SK-N-MC (cell line): ENCODE results near the gene POLR1G.

Experiments used
- DNase-seq: peaks from one replicate; pipeline ENCODE4 v3.0.0-alpha.2; 2011; ENCODE audit warnings: low read depth, low spot score
- H3K27ac ChIP-seq: fragments of 200-600 bp; sonication (generic); 2 replicates; pipeline ENCODE4 v1.5.1; 2016; ENCODE audit warnings: mixed run types
- H3K36me3 ChIP-seq: fragments of 200-600 bp; sonication (generic); 2 replicates; pipeline ENCODE4 v1.6.1; 2017; ENCODE audit warnings: antibody characterized with exemption, low read length, mixed read lengths; ENCODE audit not compliant: insufficient read depth
- H3K4me3 ChIP-seq: fragments of 200-600 bp; sonication (generic); 2 replicates; pipeline ENCODE4 v1.5.1; 2016
- H3K9ac ChIP-seq: fragments of 200-600 bp; sonication (generic); 2 replicates; pipeline ENCODE4 v1.8.0; 2017; ENCODE audit warnings: mixed run types, mixed read lengths; ENCODE audit not compliant: insufficient read length
- H3K9me3 ChIP-seq: fragments of 200-600 bp; sonication (generic); 2 replicates; pipeline ENCODE4 v1.6.1; 2017; ENCODE audit warnings: low read depth, mild to moderate bottlenecking, antibody characterized with exemption, low read length, moderate library complexity, mixed read lengths
- EZH2 ChIP-seq: fragments of 200-600 bp; sonication (generic); IDR thresholded peaks from one replicate; pipeline ENCODE4 v1.6.1; 2017; ENCODE audit warnings: antibody characterized with exemption
- FOXP2 ChIP-seq: optimal IDR thresholded peaks from 2 replicates; pipeline ENCODE3; 2011; ENCODE audit warnings: mild to moderate bottlenecking, moderate library complexity; ENCODE audit not compliant: insufficient read depth; ENCODE audit errors: extremely low read length, control extremely low read depth
- POLR2AphosphoS5 ChIP-seq: IDR thresholded peaks from 2 replicates; pipeline ENCODE4 v1.6.1; 2012; ENCODE audit warnings: mild to moderate bottlenecking, low read depth, low read length, borderline replicate concordance

The POLR1G gene

GRCh38 chr19:45368127-45368526, 38.3 kb upstream of the POLR1G start:
- Histone ChIP-seq H3K9me3 (no peaks in the 10 kb centered on the region), H3K27ac (no peak overlapping the region), H3K36me3 (no peaks in the 10 kb centered on the region; the same call in 1 of the 2 replicates), H3K9ac (no peak overlapping the region), H3K4me3 (no peak overlapping the region)
- TF ChIP-seq EZH2: no peak
- TF ChIP-seq POLR2AphosphoS5: no peak
- no peak for TF ChIP-seq FOXP2
- DNase-seq: no peak

GRCh38 chr19:45368737-45369340, 37.6 kb upstream of the POLR1G start:
- no peak for TF ChIP-seq EZH2
- no peak for TF ChIP-seq POLR2AphosphoS5
- no peak for TF ChIP-seq FOXP2
- Histone ChIP-seq H3K9me3 (no peaks in the 10 kb centered on the region), H3K9ac (no peak overlapping the region), H3K36me3 (no peaks in the 10 kb centered on the region; the same call in 1 of the 2 replicates), H3K27ac (no peak overlapping the region), H3K4me3 (no peak overlapping the region)
- no peak for DNase-seq

- Histone ChIP-seq H3K4me3 (peak within 1 kb of the TSS; percentile 86), H3K36me3 (no peaks in the 10 kb centered on the region; the same call in 1 of the 2 replicates), H3K27ac (peak within 1 kb of the TSS; percentile 85), H3K9ac (peak within 1 kb of the TSS; percentile 78), H3K9me3 (no peaks in the 10 kb centered on the region)
- TF ChIP-seq POLR2AphosphoS5 (peak; percentile 55; the same call in 1 of the 2 replicates), FOXP2 (no peak), EZH2 (no peak)
- peak; percentile 91 for DNase-seq
These were observed 35.8 kb upstream of the POLR1G start, which contains the start of gene ERCC2 for GRCh38 chr19:45370410-45371204. ERCC2 (minus strand) TSS chr19:45370573; CDS start chr19:45370540, 33 bp downstream.

GRCh38 chr19:45376045-45376724, 30.3 kb upstream of the POLR1G start:
- DNase-seq: peak; percentile 28
- peak overlapping the region; percentile 81 for H3K27ac ChIP-seq

GRCh38 chr19:45380107-45380506, 26.3 kb upstream of the POLR1G start:
- TF ChIP-seq FOXP2 (no peak), EZH2 (no peak), POLR2AphosphoS5 (no peak)
- no peak for DNase-seq
- no peaks in the 10 kb centered on the region for H3K9me3 ChIP-seq
- H3K27ac ChIP-seq: no peak overlapping the region
- H3K4me3 ChIP-seq: no peak overlapping the region
- H3K36me3 ChIP-seq: no peaks in the 10 kb centered on the region
- H3K9ac ChIP-seq: no peak overlapping the region

More at GRCh38 chr19:45376045-45376724, 30.3 kb upstream of the POLR1G start:
- Histone ChIP-seq H3K36me3 (no peaks in the 10 kb centered on the region), H3K4me3 (no peak overlapping the region), H3K9ac (no peak overlapping the region), H3K9me3 (no peaks in the 10 kb centered on the region)
- TF ChIP-seq EZH2 (no peak), FOXP2 (no peak), POLR2AphosphoS5 (no peak)

- no peak overlapping the region for H3K9ac ChIP-seq
- no peak for DNase-seq
These were observed 24.0 kb upstream of the POLR1G start for GRCh38 chr19:45382426-45382825.

GRCh38 chr19:45385392-45386221, 20.8 kb upstream of the POLR1G start:
- Histone ChIP-seq H3K4me3 (peak overlapping the region; percentile 43), H3K9ac (no peak overlapping the region)
- TF ChIP-seq POLR2AphosphoS5 (no peak), EZH2 (no peak), FOXP2 (no peak)

More at GRCh38 chr19:45382426-45382825, 24.0 kb upstream of the POLR1G start:
- TF ChIP-seq EZH2 (no peak), POLR2AphosphoS5 (no peak), FOXP2 (no peak)
- H3K4me3 ChIP-seq: no peak overlapping the region
- H3K36me3 ChIP-seq: no peaks in the 10 kb centered on the region
- no peak overlapping the region for H3K27ac ChIP-seq
- H3K9me3 ChIP-seq: no peaks in the 10 kb centered on the region

More at GRCh38 chr19:45385392-45386221, 20.8 kb upstream of the POLR1G start:
- Histone ChIP-seq H3K36me3 (no peaks in the 10 kb centered on the region), H3K27ac (no peak overlapping the region), H3K9me3 (no peaks in the 10 kb centered on the region)
- no peak for DNase-seq
